Trophoblast cell (in vitro differentiated cells and primary cell): ENCODE results near the gene TBL1X.

Experiments used
- DNase-seq, 2 donors: peaks; one replicate each; pipeline ENCODE4 v3.0.0-alpha.2; 2016
- H2AFZ ChIP-seq: 2 replicates; pipeline ENCODE4 v1.6.1; 2013; ENCODE audit warnings: low read length, moderate library complexity, mild to moderate bottlenecking; ENCODE audit not compliant: insufficient read depth, poor library complexity
- H2AK5ac ChIP-seq: 2 replicates; pipeline ENCODE4 v1.6.1; 2013; ENCODE audit warnings: mild to moderate bottlenecking, low read length
- H2BK120ac ChIP-seq: 2 replicates; pipeline ENCODE4 v1.6.1; 2013; ENCODE audit warnings: low read length, mild to moderate bottlenecking, moderate library complexity; ENCODE audit not compliant: insufficient read depth, poor library complexity
- H2BK12ac ChIP-seq: 2 replicates; pipeline ENCODE4 v1.6.1; 2013; ENCODE audit warnings: mild to moderate bottlenecking, low read length, moderate library complexity
- H2BK5ac ChIP-seq: 2 replicates; pipeline ENCODE4 v1.6.1; 2013; ENCODE audit warnings: low read length, low read depth, moderate library complexity, mild to moderate bottlenecking; ENCODE audit not compliant: poor library complexity
- H3K14ac ChIP-seq: 2 replicates; pipeline ENCODE4 v1.6.1; 2013; ENCODE audit warnings: mild to moderate bottlenecking, low read length
- H3K18ac ChIP-seq: 2 replicates; pipeline ENCODE4 v1.6.1; 2013; ENCODE audit warnings: mild to moderate bottlenecking, low read length
- H3K23ac ChIP-seq: 2 replicates; pipeline ENCODE4 v1.6.1; 2013; ENCODE audit warnings: low read length
- H3K27ac ChIP-seq: 2 replicates; pipeline ENCODE4 v1.5.1; 2013; ENCODE audit warnings: low read depth, mild to moderate bottlenecking, inconsistent platforms, low read length, moderate library complexity
- H3K27me3 ChIP-seq: 2 replicates; pipeline ENCODE4 v1.6.1; 2013; ENCODE audit warnings: inconsistent platforms, mild to moderate bottlenecking, low read length, moderate library complexity; ENCODE audit not compliant: insufficient read depth
- H3K36me3 ChIP-seq, 2 experiments: 1 replicate in 1 of 2; 2 replicates in 1 of 2; pipeline ENCODE4 v1.6.1; 2013; ENCODE audit warnings: low read length in 2 of 2, mild to moderate bottlenecking in 2 of 2, moderate library complexity in 1 of 2; ENCODE audit not compliant: insufficient read depth in 2 of 2, control insufficient read depth in 1 of 2
- H3K4ac ChIP-seq: 2 replicates; pipeline ENCODE4 v1.6.1; 2013; ENCODE audit warnings: low read depth, mild to moderate bottlenecking, low read length, moderate library complexity
- H3K4me1 ChIP-seq, 2 experiments: 1 replicate in 1 of 2; 2 replicates in 1 of 2; pipeline ENCODE4 v1.6.1; 2013; ENCODE audit warnings: low read length in 2 of 2, mild to moderate bottlenecking in 2 of 2, moderate library complexity in 1 of 2; ENCODE audit not compliant: insufficient read depth in 2 of 2, control insufficient read depth in 1 of 2
- H3K4me2 ChIP-seq: 2 replicates; pipeline ENCODE4 v1.6.1; 2013; ENCODE audit warnings: inconsistent platforms, mild to moderate bottlenecking, low read length, moderate library complexity
- H3K4me3 ChIP-seq: 2 replicates; pipeline ENCODE4 v1.5.1; 2013; ENCODE audit warnings: mild to moderate bottlenecking, low read depth, low read length, inconsistent platforms
- H3K79me1 ChIP-seq: one replicate; pipeline ENCODE4 v1.6.1; 2013; ENCODE audit warnings: low read length
- H3K79me2 ChIP-seq: 2 replicates; pipeline ENCODE4 v1.6.1; 2013; ENCODE audit warnings: low read length, mild to moderate bottlenecking; ENCODE audit not compliant: control insufficient read depth, insufficient read depth, poor library complexity
- H3K9ac ChIP-seq: 2 replicates; pipeline ENCODE4 v1.6.1; 2013; ENCODE audit warnings: mild to moderate bottlenecking, low read length
- H3K9me3 ChIP-seq: 2 replicates; pipeline ENCODE4 v1.6.1; 2013; ENCODE audit warnings: low read depth, mild to moderate bottlenecking, control low read depth, inconsistent platforms, low read length; ENCODE audit not compliant: insufficient read depth
- H4K12ac ChIP-seq: 2 replicates; pipeline ENCODE4 v1.6.1; 2013; ENCODE audit warnings: low read depth, mild to moderate bottlenecking, low read length, moderate library complexity
- H4K8ac ChIP-seq: 2 replicates; pipeline ENCODE4 v1.6.1; 2013; ENCODE audit warnings: low read depth, mild to moderate bottlenecking, low read length, moderate library complexity
- H4K91ac ChIP-seq: one replicate; pipeline ENCODE4 v1.6.1; 2013; ENCODE audit warnings: low read depth, mild to moderate bottlenecking, low read length, moderate library complexity
- WGBS: extraction: QIAGEN DNeasy Blood & Tissue Kit; methylation state at CpG from one replicate; pipeline ENCODE4 v1.1.7; 2013; ENCODE audit warnings: missing lambda C conversion rate; ENCODE audit not compliant: insufficient read length, insufficient coverage; ENCODE audit errors: extremely low coverage; 5-methylcytosine and 5-hydroxymethylcytosine counted together

The TBL1X gene

GRCh38 chrX:9656871-9657270 is 192.0 kb downstream of the TBL1X start:
- Histone ChIP-seq H3K23ac (no peak overlapping the region), H3K27ac (no peak overlapping the region), H3K4me2 (no peak overlapping the region), H3K79me2 (no peaks in the 10 kb centered on the region), H3K36me3 (peaks cover 8 to 9% of the 10 kb centered on the region in 2 experiments), H3K9me3 (no peaks in the 10 kb centered on the region), H3K4ac (no peak overlapping the region), H3K27me3 (no peaks in the 10 kb centered on the region), H3K4me1 (peaks cover 0 to 3% of the 10 kb centered on the region in 2 experiments), H4K12ac (no peak overlapping the region), H2AK5ac (no peak overlapping the region), H2AFZ (no peak overlapping the region), H3K18ac (no peak overlapping the region), H4K91ac (no peak overlapping the region), H2BK5ac (no peak overlapping the region), H3K79me1 (peaks cover 2% of the 10 kb centered on the region), H2BK12ac (no peak overlapping the region), H4K8ac (no peak overlapping the region), H3K14ac (no peak overlapping the region), H3K4me3 (no peak overlapping the region), H2BK120ac (no peak overlapping the region), H3K9ac (no peak overlapping the region)
- no peak for DNase-seq
- WGBS: no CpG with 5 or more reads among the region's 3 CpGs

GRCh38 chrX:9657590-9658256 is 192.9 kb downstream of the TBL1X start:
- WGBS: no CpG with 5 or more reads among the region's 6 CpGs
- H4K91ac ChIP-seq: no peak overlapping the region
- H2AK5ac ChIP-seq: no peak overlapping the region
- H3K79me1 ChIP-seq: peaks cover 2% of the 10 kb centered on the region
- no peak overlapping the region for H3K14ac ChIP-seq
- H3K18ac ChIP-seq: no peak overlapping the region
- DNase-seq: no peak
- H3K4me1 ChIP-seq: peaks cover 0 to 3% of the 10 kb centered on the region in 2 experiments
- H3K9ac ChIP-seq: no peak overlapping the region
- no peak overlapping the region for H3K27ac ChIP-seq
- no peak overlapping the region for H2BK120ac ChIP-seq
- no peaks in the 10 kb centered on the region for H3K79me2 ChIP-seq
- no peak overlapping the region for H3K4ac ChIP-seq
- H2BK12ac ChIP-seq: no peak overlapping the region
- H3K4me2 ChIP-seq: no peak overlapping the region
- H3K9me3 ChIP-seq: no peaks in the 10 kb centered on the region
- H2AFZ ChIP-seq: no peak overlapping the region
- H4K8ac ChIP-seq: no peak overlapping the region
- no peak overlapping the region for H3K4me3 ChIP-seq
- no peak overlapping the region for H3K23ac ChIP-seq
- no peak overlapping the region for H2BK5ac ChIP-seq
- H4K12ac ChIP-seq: no peak overlapping the region
- H3K27me3 ChIP-seq: no peaks in the 10 kb centered on the region
- peaks cover 8 to 9% of the 10 kb centered on the region in 2 experiments for H3K36me3 ChIP-seq

DNA sequence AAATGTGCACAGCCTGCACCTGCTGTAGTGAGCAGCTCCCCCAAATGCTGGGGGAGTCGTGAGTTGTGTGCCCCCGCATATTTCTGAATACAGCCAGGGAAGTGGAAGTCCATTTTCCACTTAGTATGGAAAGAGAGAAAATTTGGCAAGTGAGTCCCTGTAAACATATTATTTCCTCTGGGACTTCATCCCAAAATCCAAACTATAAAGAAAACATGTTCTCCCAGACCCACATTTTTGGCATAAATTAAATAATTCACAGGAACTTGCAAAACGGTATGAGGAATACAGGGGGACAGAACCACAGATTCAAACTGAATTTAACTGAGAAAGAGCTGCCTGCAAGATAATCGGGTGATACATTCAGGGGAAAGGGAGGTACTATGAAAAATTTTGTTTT is 193.6 kb downstream of the TBL1X start:
- H3K9me3 ChIP-seq: no peaks in the 10 kb centered on the region
- H2AK5ac ChIP-seq: no peak overlapping the region
- H3K4me3 ChIP-seq: no peak overlapping the region
- peaks cover 2% of the 10 kb centered on the region for H3K79me1 ChIP-seq
- no peak overlapping the region for H4K91ac ChIP-seq
- no peak overlapping the region for H2BK5ac ChIP-seq
- peaks cover 9% of the 10 kb centered on the region in 2 experiments for H3K36me3 ChIP-seq
- H3K4me2 ChIP-seq: no peak overlapping the region
- H4K12ac ChIP-seq: no peak overlapping the region
- no peak overlapping the region for H3K9ac ChIP-seq
- no peak overlapping the region for H2BK12ac ChIP-seq
- no peak overlapping the region for H3K18ac ChIP-seq
- no peaks in the 10 kb centered on the region for H3K79me2 ChIP-seq
- no peaks in the 10 kb centered on the region for H3K27me3 ChIP-seq
- peaks cover 0 to 3% of the 10 kb centered on the region in 2 experiments for H3K4me1 ChIP-seq
- H4K8ac ChIP-seq: no peak overlapping the region
- no CpG with 5 or more reads among the region's 4 CpGs for WGBS
- no peak overlapping the region for H3K14ac ChIP-seq
- H2BK120ac ChIP-seq: no peak overlapping the region
- DNase-seq: no peak
- no peak overlapping the region for H3K4ac ChIP-seq
- no peak overlapping the region for H3K27ac ChIP-seq
- H3K23ac ChIP-seq: no peak overlapping the region
- H2AFZ ChIP-seq: no peak overlapping the region

DNA sequence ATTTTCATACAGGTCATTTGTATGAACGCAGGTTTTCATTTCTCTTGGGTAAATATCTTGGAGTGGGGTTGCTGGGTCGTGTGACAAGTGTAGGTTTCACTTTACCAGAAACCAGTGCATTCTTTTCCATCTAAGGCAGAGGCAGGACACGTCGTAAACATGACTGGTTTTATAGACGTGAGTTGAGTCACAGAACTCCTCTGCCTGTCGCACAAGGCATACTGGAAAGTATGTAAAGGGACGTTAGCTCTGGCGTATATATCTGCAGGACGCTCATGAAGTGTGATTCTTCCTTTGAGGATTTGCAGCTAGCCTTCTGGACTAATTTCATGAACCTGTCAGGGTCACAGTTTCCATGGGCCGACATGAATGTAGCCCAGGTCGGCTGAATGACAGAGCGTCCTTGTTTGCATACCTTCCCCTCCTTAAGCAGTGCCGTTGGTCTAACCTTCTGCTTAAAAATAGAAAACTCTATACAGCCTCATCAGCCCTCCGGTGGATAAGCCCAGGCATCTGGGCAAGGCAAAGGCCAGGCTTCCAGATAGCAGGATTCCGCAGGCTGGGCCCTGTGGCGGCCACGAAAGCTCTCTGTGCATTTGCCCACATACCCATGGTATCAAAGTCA is 194.8 kb downstream of the TBL1X start:
- Histone ChIP-seq H3K36me3 (peaks cover 7 to 9% of the 10 kb centered on the region in 2 experiments), H3K79me1 (peaks cover 2% of the 10 kb centered on the region), H4K91ac (no peak overlapping the region), H3K4ac (no peak overlapping the region), H3K4me1 (peaks cover 0 to 3% of the 10 kb centered on the region in 2 experiments), H3K4me3 (no peak overlapping the region), H2AK5ac (no peak overlapping the region), H2BK5ac (no peak overlapping the region), H3K9me3 (no peaks in the 10 kb centered on the region), H2AFZ (no peak overlapping the region), H4K12ac (no peak overlapping the region), H3K4me2 (no peak overlapping the region), H4K8ac (no peak overlapping the region), H3K14ac (no peak overlapping the region), H3K27me3 (no peaks in the 10 kb centered on the region), H3K27ac (no peak overlapping the region), H3K79me2 (no peaks in the 10 kb centered on the region), H2BK12ac (peak overlapping the region; percentile 68), H3K9ac (no peak overlapping the region), H3K23ac (no peak overlapping the region), H2BK120ac (no peak overlapping the region), H3K18ac (no peak overlapping the region)
- no CpG with 5 or more reads among the region's 17 CpGs for WGBS
- DNase-seq: no peak
